Glomerular endothelial cell (primary cell): ENCODE data around the gene NADSYN1. TPM values are rescaled to one million over a fixed set of nuclear protein-coding genes. Genes with fewer than 3 reads are reported as not detected.

Source experiments
- DNase-seq: peaks from one replicate; pipeline ENCODE4 v3.0.0-alpha.2; 2011; ENCODE audit warnings: low read depth, low spot score; ENCODE audit errors: extremely low read depth
- total RNA-seq: library from RNA; depleted of rRNA; stranded (reverse); fragments of >200 nt; gene quantifications from 2 replicates; pipeline ENCODE4 v1.2.3, GENCODE V29; 2015

NADSYN1 gene
- total RNA-seq, 1 donor from 2014 or later = 114 TPM

DNA sequence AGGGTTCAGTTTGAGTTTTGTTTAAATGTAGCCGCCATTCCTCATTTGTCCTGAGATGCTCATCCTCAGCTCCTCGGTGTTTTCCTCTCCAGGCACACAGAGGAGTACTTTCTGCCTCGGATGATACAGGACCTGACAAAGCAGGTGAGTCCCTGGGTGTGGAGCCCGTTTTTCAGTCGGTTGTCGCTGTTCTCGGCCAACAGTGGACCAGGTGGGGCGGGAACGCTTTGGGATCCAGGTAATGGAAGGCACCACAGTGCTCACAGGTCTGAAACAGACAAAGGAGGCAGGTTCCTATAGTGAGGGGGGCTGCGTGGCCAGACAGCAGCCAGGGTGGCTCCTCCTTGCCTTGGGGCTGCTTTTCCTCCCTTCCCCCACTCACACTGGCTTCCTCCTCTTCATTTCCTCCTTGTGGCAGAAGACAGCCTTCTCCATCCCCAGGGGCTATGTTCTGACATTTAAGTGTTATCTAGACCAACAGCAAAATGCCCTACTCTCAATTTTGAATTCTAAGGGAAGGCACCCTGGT, 19.4 kb downstream of the NADSYN1 start:
- DNase-seq = no peak

DNA sequence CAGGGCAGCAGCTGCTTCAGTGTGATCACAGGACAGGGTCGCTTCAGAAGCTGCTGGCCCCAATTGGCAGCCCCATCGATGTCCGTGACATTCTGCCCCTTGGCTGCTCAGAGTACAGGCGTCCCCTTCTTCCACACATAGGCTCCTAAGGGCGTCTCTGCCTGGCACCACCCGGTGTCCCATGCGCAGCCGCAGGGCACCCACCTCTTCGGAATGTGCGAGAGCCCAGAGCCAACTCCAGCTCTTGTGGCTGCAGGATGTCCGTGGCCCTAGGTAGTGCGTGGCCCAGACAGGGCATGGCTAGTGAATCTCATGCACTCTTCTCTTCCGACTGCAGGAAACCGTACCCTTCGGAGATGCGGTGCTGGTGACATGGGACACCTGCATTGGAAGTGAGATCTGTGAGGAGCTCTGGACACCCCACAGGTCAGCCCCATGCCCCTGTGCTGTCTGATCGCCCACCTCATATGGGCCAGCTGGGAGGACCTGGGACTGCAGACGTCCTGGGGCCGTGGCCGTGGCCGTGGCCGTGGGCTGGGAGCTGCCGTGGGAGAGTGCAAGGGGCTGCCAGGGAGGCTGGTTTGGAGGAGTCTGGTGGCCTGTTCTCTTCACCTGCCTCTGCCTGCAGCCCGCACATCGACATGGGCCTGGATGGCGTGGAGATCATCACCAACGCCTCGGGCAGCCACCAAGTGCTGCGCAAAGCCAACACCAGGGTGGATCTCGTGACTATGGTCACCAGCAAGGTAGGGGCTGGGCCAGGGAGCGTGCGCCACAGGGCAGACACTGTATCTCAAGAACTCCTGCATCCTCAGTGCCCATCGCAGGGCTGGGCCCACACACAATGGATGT, 20.2 kb downstream of the NADSYN1 start:
- DNase-seq = no peak

- DNase-seq = no peak
Observed at GRCh38 chr11:71473793-71474080, 20.7 kb downstream of the NADSYN1 start.

DNA sequence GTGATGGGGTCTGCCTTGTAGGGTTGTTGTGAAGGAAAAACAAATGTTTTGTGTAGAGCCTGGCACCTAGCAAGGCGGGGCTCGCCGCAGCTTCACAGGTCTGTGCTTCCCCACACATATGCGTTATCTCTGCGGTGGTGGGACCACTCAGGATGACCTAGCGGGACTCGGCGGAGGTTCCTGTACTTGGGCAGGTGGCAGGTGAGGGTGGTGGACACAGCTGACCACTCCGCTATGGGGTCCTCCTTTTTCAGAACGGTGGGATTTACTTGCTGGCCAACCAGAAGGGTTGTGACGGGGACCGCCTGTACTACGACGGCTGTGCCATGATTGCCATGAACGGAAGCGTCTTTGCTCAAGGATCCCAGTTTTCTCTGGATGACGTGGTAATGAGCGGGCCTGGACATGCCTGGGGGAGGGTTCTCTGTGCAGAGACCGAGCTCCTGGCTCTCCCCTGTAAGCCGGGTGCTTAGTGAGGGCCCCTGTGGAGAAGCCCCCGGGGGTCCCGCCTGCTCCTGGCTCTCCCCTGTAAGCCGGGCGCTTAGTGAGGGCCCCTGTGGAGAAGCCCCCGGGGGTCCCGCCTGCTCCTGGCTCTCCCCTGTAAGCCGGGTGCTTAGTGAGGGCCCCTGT, 21.3 kb downstream of the NADSYN1 start:
- DNase-seq = no peak

- no peak for DNase-seq
Observed at GRCh38 chr11:71474771-71475483, 21.9 kb downstream of the NADSYN1 start.

- no peak for DNase-seq
Observed at GRCh38 chr11:71476031-71476430, 23.0 kb downstream of the NADSYN1 start.

- no peak for DNase-seq
Observed at GRCh38 chr11:71476926-71477640, 24.1 kb downstream of the NADSYN1 start.

GRCh38 chr11:71477641-71478527, 24.9 kb downstream of the NADSYN1 start:
- no peak for DNase-seq

DNA sequence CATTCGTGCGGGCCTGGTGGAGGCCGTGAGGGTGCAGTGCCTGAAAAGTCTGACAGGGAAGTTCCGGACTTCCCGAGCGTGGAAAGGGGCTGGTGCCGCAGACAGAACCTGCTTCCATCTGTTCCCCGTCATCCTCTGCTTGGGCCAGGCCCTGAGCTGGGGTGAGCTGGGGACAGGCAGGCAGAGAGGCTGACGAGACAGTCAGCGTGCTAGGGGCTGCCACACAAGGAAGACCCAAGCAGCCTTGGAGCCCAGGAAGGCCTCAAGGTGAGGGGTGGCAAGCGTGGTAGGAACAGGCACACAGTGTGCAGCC, 25.5 kb downstream of the NADSYN1 start:
- DNase-seq = no peak

- DNase-seq = no peak
Observed at GRCh38 chr11:71481101-71481960, 28.3 kb downstream of the NADSYN1 start.

DNA sequence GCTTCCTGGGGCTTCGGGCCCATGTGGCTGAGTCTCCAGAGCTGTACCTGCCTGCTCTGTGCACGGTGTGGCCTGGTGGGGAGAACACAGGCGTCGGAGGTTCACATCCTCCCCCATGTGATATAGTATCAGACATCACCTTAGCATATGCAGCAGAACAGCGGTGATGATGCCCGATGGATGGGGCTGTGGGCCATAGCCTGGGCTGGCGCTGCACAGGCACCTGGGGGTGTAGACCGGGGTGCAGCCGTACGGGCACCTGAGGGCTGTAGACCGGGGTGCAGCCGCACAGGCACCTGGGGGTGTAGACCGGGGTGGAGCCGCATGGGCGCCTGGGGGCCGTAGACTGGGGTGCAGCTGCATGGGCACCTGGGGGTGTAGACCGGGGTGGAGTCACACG, 29.2 kb downstream of the NADSYN1 start:
- DNase-seq = no peak

- DNase-seq = no peak
Observed at GRCh38 chr11:71482746-71483364, 29.9 kb downstream of the NADSYN1 start.

DNA sequence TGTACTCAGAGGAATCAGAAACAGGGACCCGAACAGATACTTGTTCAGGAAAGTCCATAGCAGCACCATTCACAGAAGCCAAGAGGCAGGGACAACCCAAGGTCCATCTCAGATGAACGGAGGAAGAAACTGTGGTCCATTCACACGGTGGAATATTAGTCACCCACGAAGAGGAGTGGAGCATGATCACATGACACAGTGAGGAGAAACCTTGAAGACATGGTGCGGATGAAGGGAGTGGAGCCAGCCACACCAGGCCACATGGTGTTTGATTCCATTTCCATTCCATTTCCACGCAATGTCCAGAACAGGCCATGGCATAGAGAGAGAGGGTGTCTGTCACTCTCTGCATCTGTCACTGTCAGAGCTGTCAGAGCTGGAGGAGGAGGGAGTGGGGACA, 30.7 kb downstream of the NADSYN1 start:
- DNase-seq = no peak

DNA sequence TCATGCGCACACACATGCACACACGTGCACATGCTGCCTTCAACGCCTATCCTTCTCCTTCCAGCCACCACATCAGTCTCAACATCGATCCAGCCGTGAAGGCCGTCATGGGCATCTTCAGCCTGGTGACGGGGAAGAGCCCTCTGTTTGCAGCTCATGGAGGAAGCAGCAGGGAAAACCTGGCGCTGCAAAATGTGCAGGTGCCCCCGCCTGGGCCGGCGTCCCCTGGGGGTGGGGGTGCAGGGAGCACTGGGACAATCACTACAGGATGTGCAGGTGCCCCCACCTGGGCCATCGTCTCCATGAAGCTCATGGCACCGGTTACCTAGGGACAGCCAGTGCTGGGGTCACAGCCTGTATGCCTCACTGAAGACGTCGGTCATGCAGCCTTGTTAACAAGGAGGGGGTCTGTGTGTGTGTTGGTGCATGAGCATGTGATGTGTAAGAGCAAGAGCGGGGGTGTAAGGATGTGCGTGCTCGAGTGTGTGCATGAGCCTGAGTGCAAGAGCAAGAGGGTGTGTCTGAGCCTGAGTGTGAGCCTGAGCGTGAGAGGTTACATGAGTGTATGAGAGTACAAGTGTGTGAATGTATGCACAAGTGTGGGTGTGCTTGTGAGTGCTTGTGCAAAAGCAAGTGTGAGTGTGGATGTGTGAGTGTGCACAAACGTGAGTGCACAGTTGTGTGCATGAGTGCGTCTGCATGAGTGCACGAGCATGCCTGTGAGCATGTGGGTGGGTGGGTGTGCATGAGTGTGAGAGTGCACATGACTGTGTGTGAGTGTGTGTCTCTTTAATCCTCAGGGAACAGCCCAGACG, 31.5 kb downstream of the NADSYN1 start:
- no peak for DNase-seq

DNA sequence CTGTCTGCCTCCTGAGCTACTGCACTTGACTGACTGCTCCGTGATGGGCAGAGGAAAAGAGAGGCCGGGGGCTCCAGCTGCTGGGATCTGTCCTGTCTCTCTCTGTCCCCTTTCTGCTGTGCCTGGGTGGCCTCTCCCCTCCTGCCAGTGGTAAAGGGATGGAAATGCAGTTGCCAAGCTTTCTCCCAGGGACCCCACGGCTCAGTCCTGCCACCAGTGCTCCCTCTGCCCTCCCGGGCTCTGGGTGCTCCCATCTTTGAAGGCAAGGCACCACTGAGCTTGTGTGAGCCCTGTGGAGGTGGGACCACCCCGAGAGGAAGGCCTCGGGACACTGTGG, 32.0 kb downstream of the NADSYN1 start:
- no peak for DNase-seq

DNA sequence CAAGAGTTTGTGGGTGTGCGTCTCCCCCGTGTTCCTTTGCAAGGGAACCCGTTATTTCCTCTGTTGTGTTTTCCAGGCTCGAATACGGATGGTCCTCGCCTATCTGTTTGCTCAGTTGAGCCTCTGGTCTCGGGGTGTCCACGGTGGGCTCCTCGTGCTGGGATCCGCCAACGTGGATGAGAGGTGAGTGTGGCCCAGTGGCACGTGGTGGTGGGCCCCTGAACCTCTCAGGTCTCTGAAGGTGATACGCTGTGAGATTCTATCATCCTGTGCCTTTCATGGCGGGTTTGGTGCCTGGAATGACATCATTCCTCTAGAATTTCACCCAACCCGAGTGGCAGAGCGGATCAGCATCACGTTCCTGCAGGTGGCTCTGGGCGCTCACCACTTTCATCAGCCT, 32.5 kb downstream of the NADSYN1 start:
- DNase-seq = no peak

DNA sequence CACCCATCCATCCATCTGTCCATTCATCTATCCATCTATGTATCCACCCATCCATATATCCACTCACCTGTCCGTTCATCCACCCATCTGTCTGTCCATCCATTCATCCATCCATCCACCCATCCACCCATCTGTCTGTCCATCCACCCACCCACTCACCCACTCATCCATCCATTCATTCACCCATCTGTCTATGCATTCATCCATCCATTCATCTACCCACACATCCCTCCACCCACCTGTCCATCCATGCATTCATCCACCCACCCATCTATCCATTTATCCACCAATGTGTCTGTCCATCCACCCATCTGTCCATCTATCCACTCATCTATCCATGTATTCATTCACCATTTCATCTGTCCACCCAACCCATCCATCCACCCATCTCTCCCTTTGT, 33.3 kb downstream of the NADSYN1 start:
- DNase-seq = no peak

DNA sequence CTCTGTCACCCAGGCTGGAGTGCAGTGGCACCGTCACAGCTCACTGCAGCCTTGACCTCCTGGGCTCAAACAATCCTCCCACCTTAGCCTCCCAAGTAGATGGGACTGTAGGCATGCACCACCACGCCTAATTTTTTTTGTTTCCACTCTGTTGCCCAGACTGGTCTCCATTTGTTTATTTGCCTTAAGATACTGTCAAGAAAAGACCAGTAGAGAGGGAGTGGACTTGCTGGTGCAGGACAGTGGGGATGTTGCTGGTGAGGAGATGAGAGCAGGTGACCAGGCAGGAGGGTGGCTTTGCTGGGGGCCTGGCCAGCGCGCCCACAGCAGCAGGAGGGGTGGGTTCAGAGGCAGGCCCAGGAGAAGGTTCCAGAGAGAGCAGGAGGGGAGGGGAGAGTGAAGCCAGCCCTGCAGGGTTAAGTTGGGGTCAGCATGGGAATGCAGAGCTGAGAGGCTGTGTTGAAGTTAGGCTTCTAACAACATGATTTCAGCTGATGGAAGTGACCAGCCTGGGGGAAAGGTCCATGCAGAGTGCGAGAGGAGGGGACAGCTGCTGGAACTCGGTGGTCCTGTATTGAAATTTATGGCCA, 35.8 kb downstream of the NADSYN1 start:
- DNase-seq = no peak
